Endothelial cell of umbilical vein (primary cell): ENCODE measurements around the gene ZNF248. TPM values are rescaled to one million over a fixed set of nuclear protein-coding genes. Genes with fewer than 3 reads are reported as not detected.

Experiments
- BruUV-seq: library from RNA; stranded (reverse); fragments of 400-500 nt; replicated peaks from 2 replicates; lab custom pipeline; 2021; lab: Mats Ljungman, UMichigan
- CTCF ChIA-PET: fragments of 300-600, 350-600 bp; sonication (Branson Sonifier 250); formaldehyde crosslinking; loops from one replicate; lab custom pipeline; 2021; ENCODE audit warnings: antibody characterized with exemption, inconsistent platforms; lab: Charles Lee
- POLR2A ChIA-PET: fragments of 300-600, 350-600 bp; sonication (Branson Sonifier 250); formaldehyde crosslinking; loops from one replicate; lab custom pipeline; 2021; ENCODE audit warnings: antibody characterized with exemption, inconsistent platforms; lab: Charles Lee
- DNase-seq: peaks from one replicate; pipeline ENCODE4 v3.0.0-alpha.2; 2011; ENCODE audit warnings: low read depth, low spot score
- FAIRE-seq: peaks from 2 replicates; lab custom pipeline; 2011; peaks lifted over from hg19 to GRCh38; lab: Jason Lieb, UNC
- H2AFZ ChIP-seq: 2 replicates; pipeline ENCODE4 v1.6.0; 2012; ENCODE audit warnings: low read depth, low read length, control low read depth, inconsistent platforms
- H3K27ac ChIP-seq: 2 replicates; pipeline ENCODE4 v1.5.1; 2011; ENCODE audit warnings: low read depth, mild to moderate bottlenecking, control low read depth, low read length, moderate library complexity; ENCODE audit not compliant: insufficient read depth
- H3K27me3 ChIP-seq, 2 experiments: 2 replicates each; pipeline versions ENCODE4 v1.6.0 to v1.6.1; 2011; ENCODE audit warnings: low read length in 2 of 2, mixed read lengths in 1 of 2; ENCODE audit not compliant: control insufficient read depth in 2 of 2, insufficient read depth in 2 of 2
- H3K36me3 ChIP-seq, 2 experiments: 2 replicates in 1 of 2; 3 replicates in 1 of 2; pipeline ENCODE4 v1.5.1; 2011; ENCODE audit warnings: low read length in 2 of 2, mild to moderate bottlenecking in 1 of 2, moderate library complexity in 1 of 2; ENCODE audit not compliant: control insufficient read depth in 2 of 2, insufficient read depth in 2 of 2; ENCODE audit errors: extremely low read depth in 1 of 2
- H3K4me1 ChIP-seq: 3 replicates; pipeline ENCODE4 v1.5.1; 2011; ENCODE audit warnings: mild to moderate bottlenecking, low read length; ENCODE audit not compliant: control insufficient read depth, insufficient read depth; ENCODE audit errors: extremely low read depth
- H3K4me2 ChIP-seq: 2 replicates; pipeline ENCODE4 v1.6.1; 2011; ENCODE audit warnings: low read length, control low read depth, mixed read lengths; ENCODE audit not compliant: insufficient read depth
- H3K4me3 ChIP-seq, 3 experiments: fragments of 200-600 bp in 1 of 3; sonication (generic), shearing (Covaris generic) in 1 of 3; replicated peaks in 1 of 3; 2 replicates each; pipeline ENCODE4 v1.5.1; 2011 to 2016; ENCODE audit warnings: control low read depth in 3 of 3, low read length in 3 of 3, mild to moderate bottlenecking in 2 of 3, inconsistent platforms in 1 of 3, low read depth in 1 of 3, moderate library complexity in 1 of 3; ENCODE audit not compliant: insufficient read depth in 1 of 3
- H3K79me2 ChIP-seq: 2 replicates; pipeline ENCODE4 v1.6.0; 2012; ENCODE audit warnings: low read length, inconsistent platforms; ENCODE audit not compliant: control insufficient read depth, insufficient read depth
- H3K9ac ChIP-seq: replicated peaks from 2 replicates; pipeline ENCODE3; 2011; ENCODE audit warnings: low read length, control low read depth; ENCODE audit not compliant: insufficient read depth; ENCODE audit errors: extremely low read depth
- H3K9me1 ChIP-seq: replicated peaks from 3 replicates; pipeline ENCODE4 v1.6.0; 2011; ENCODE audit warnings: mild to moderate bottlenecking, low read length; ENCODE audit not compliant: control insufficient read depth, insufficient read depth; ENCODE audit errors: extremely low read depth
- H3K9me3 ChIP-seq: replicated peaks from 2 replicates; pipeline ENCODE4 v1.5.1; 2012; ENCODE audit warnings: low read length, inconsistent platforms; ENCODE audit not compliant: control insufficient read depth, insufficient read depth
- H4K20me1 ChIP-seq: replicated peaks from 2 replicates; pipeline ENCODE3; 2011; ENCODE audit warnings: mild to moderate bottlenecking, low read length; ENCODE audit not compliant: control insufficient read depth, insufficient read depth; ENCODE audit errors: extremely low read depth
- EZH2 ChIP-seq: IDR thresholded peaks from 2 replicates; pipeline ENCODE4 v1.6.1; 2012; ENCODE audit warnings: borderline replicate concordance, low read depth, mild to moderate bottlenecking, moderate library complexity, low read length, inconsistent platforms; ENCODE audit not compliant: severe bottlenecking
- FOS ChIP-seq: IDR thresholded peaks from 2 replicates; pipeline ENCODE4 v1.6.1; 2011; ENCODE audit warnings: mild to moderate bottlenecking, low read length, moderate library complexity, borderline replicate concordance; ENCODE audit not compliant: insufficient read depth
- GATA2 ChIP-seq: IDR thresholded peaks from 2 replicates; pipeline ENCODE4 v1.7.0; 2011; ENCODE audit warnings: low read depth, mild to moderate bottlenecking, moderate library complexity, mixed read lengths, low read length; ENCODE audit not compliant: insufficient read length, insufficient read depth
- JUN ChIP-seq: IDR thresholded peaks from 2 replicates; pipeline ENCODE4 v1.6.1; 2011; ENCODE audit warnings: borderline replicate concordance, low read depth; ENCODE audit not compliant: insufficient read length, insufficient read depth
- MYC ChIP-seq: IDR thresholded peaks from one replicate; pipeline ENCODE4 v1.6.1; 2011; ENCODE audit warnings: mild to moderate bottlenecking, low read depth, low read length
- POLR2A ChIP-seq: IDR thresholded peaks from 2 replicates; pipeline ENCODE4 v1.6.1; 2012; ENCODE audit warnings: low read depth, mild to moderate bottlenecking, control low read depth, low read length
- POLR2AphosphoS5 ChIP-seq: IDR thresholded peaks from 2 replicates; pipeline ENCODE4 v1.6.1; 2012; ENCODE audit warnings: low read depth, mild to moderate bottlenecking, control low read depth, low read length, moderate library complexity; ENCODE audit not compliant: insufficient read depth
- dilution Hi-C: fragments of 300-500 bp; cut with MboI; formaldehyde crosslinking; loops from one replicate; pipeline ENCODE4 v1.15.0; 2019; ENCODE audit warnings: low sequenced_read_pairs; ENCODE audit not compliant: extremely low pct_ligation_motif_present
- intact Hi-C: fragments of 100-400 bp; cut with micrococcal nuclease; formaldehyde crosslinking; loops from one replicate; pipeline ENCODE4 v1.10.0; 2022
- polyA plus RNA-seq, 4 experiments: library from polyadenylated mRNA; depleted of rRNA in 3 of 4; stranded (reverse) in 3 of 4; unstranded in 1 of 4; fragments of >200 nt; gene quantifications; 2 replicates each; pipeline versions ENCODE4 v1.2.1 to v1.2.3, GENCODE V29; 2011 to 2012; ENCODE audit warnings: missing spikeins in 1 of 4
- total RNA-seq: library from RNA; stranded (reverse); gene quantifications from 2 replicates; pipeline ENCODE4 v1.2.3, GENCODE V29; 2021
- TF ChIP-seq, protein P1 (sequence below), 2 donors: IDR thresholded peaks; 1 replicate in 1 of 2; 2 replicates in 1 of 2; pipeline ENCODE4 v1.5.1; 2011; ENCODE audit warnings: low read length in 2 of 2, mild to moderate bottlenecking in 2 of 2, moderate library complexity in 2 of 2, control low read depth in 1 of 2, inconsistent platforms in 1 of 2, low read depth in 1 of 2; ENCODE audit not compliant: insufficient read depth in 1 of 2; ENCODE audit errors: extremely low read depth in 1 of 2
- TF ChIP-seq, protein P2 (sequence below): IDR thresholded peaks from 2 replicates; pipeline ENCODE4 v1.6.1; 2011; ENCODE audit not compliant: insufficient read depth, insufficient read length

ZNF248 gene
- total and polyA plus RNA-seq, 2 donors (not counting 3 experiments of a cell fraction or from before 2014, with no cell fraction given), result 4.3 to 6.5 TPM

GRCh38 chr10:37736120-37736519 is 121.3 kb downstream of the ZNF248 start:
- intact Hi-C loops (no loop called here), dilution Hi-C loops (no loop called here)
- Histone ChIP-seq H3K9ac (no peak overlapping the region), H3K27ac (no peak overlapping the region), H3K79me2 (no peaks in the 10 kb centered on the region), H3K4me2 (no peak overlapping the region), H3K36me3 (no peaks in the 10 kb centered on the region), H3K4me1 (no peaks in the 10 kb centered on the region), H3K9me3 (no peaks in the 10 kb centered on the region), H2AFZ (no peak overlapping the region), H3K4me3 (no peak overlapping the region), H3K9me1 (no peaks in the 10 kb centered on the region), H4K20me1 (no peaks in the 10 kb centered on the region), H3K27me3 (no peaks in the 10 kb centered on the region)
- FAIRE-seq (no peak), DNase-seq (no peak)
- no TSS peak for BruUV-seq
- TF ChIP-seq, protein P1, sequence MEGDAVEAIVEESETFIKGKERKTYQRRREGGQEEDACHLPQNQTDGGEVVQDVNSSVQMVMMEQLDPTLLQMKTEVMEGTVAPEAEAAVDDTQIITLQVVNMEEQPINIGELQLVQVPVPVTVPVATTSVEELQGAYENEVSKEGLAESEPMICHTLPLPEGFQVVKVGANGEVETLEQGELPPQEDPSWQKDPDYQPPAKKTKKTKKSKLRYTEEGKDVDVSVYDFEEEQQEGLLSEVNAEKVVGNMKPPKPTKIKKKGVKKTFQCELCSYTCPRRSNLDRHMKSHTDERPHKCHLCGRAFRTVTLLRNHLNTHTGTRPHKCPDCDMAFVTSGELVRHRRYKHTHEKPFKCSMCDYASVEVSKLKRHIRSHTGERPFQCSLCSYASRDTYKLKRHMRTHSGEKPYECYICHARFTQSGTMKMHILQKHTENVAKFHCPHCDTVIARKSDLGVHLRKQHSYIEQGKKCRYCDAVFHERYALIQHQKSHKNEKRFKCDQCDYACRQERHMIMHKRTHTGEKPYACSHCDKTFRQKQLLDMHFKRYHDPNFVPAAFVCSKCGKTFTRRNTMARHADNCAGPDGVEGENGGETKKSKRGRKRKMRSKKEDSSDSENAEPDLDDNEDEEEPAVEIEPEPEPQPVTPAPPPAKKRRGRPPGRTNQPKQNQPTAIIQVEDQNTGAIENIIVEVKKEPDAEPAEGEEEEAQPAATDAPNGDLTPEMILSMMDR (IDR thresholded peaks at IDR 0.05; ENCODE audit: extremely low read depth in 1 of 2, insufficient read depth in 1 of 2, low read depth in 1 of 2, low read length in 2 of 2), result no peak
- ChIA-PET POLR2A (no interaction called here), CTCF (no interaction called here)

GRCh38 chr10:37734971-37735370 is 122.4 kb downstream of the ZNF248 start:
- no TSS peak for BruUV-seq
- POLR2A ChIA-PET, result no interaction called here

More at GRCh38 chr10:37734971-37735370, 122.4 kb downstream of the ZNF248 start:
- dilution Hi-C loops (no loop called here), intact Hi-C loops (no loop called here)
- no peaks in the 10 kb centered on the region for H3K27me3 ChIP-seq
- H3K4me1 ChIP-seq, result no peaks in the 10 kb centered on the region
- H3K9ac ChIP-seq, result no peak overlapping the region
- no peak overlapping the region for H3K4me2 ChIP-seq
- H3K79me2 ChIP-seq, result no peaks in the 10 kb centered on the region
- no peak overlapping the region for H3K4me3 ChIP-seq
- DNase-seq, result no peak
- H3K36me3 ChIP-seq, result no peaks in the 10 kb centered on the region
- no peak overlapping the region for H2AFZ ChIP-seq
- CTCF ChIA-PET, result no interaction called here
- FAIRE-seq, result no peak
- no peaks in the 10 kb centered on the region for H4K20me1 ChIP-seq
- no peaks in the 10 kb centered on the region for H3K9me1 ChIP-seq
- TF ChIP-seq POLR2AphosphoS5 (no peak), POLR2A (no peak), EZH2 (no peak), FOS (no peak), MYC (no peak), GATA2 (no peak), JUN (no peak)
- TF ChIP-seq, protein P1 (IDR thresholded peaks at IDR 0.05; ENCODE audit: extremely low read depth in 1 of 2, insufficient read depth in 1 of 2, low read depth in 1 of 2, low read length in 2 of 2), result no peak
- TF ChIP-seq, protein P2, sequence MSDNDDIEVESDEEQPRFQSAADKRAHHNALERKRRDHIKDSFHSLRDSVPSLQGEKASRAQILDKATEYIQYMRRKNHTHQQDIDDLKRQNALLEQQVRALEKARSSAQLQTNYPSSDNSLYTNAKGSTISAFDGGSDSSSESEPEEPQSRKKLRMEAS, result no peak
- H3K9me3 ChIP-seq, result no peaks in the 10 kb centered on the region
- no peak overlapping the region for H3K27ac ChIP-seq
